ENCODE results near the gene FLVCR2. TPM values are rescaled to one million over a fixed set of nuclear protein-coding genes. Genes with fewer than 3 reads are reported as not detected.

FLVCR2 gene
- total and polyA plus RNA-seq, 2 experiments from 2014 or later: 0.33 TPM; not detected in 1

GRCh38 chr14:75559045-75559444 is 19.4 kb upstream of the FLVCR2 start:
- Histone ChIP-seq H3F3A (ENCODE audit: insufficient read depth) (peaks cover 5% of the 10 kb centered on the region; the same call in 1 of the 2 replicates), H3K4me1 (ENCODE audit: insufficient read depth) (peaks cover 6% of the 10 kb centered on the region; the same call in 1 of the 2 replicates), H3K36me3 (ENCODE audit: low read depth) (no peaks in the 10 kb centered on the region), H3K9me3 (ENCODE audit: low read depth) (no peaks in the 10 kb centered on the region), H3K9me2 (ENCODE audit: insufficient read depth) (no peaks in the 10 kb centered on the region), H3K4me3 (no peak overlapping the region), H3K27me3 (replicated peaks; ENCODE audit: insufficient read depth) (peaks cover 11% of the 10 kb centered on the region), H3K9ac (no peak overlapping the region), H2AFZ (no peak overlapping the region), H3K4me2 (ENCODE audit: unreplicated experiment) (no peak overlapping the region), H4K20me1 (ENCODE audit: insufficient read depth) (no peaks in the 10 kb centered on the region), H3K79me2 (ENCODE audit: insufficient read depth) (no peaks in the 10 kb centered on the region), H3K27ac (no peak overlapping the region)
- 75 to 78% methylated on average over 4 to 6 of the region's 6 CpGs for WGBS, 2 experiments (ENCODE audit: low coverage in 1 of 2, low lambda C conversion rate in 2 of 2, missing lambda C conversion rate in 2 of 2)
- in situ Hi-C loops (cut with MboI): no loop called here
- no peak for DNase-seq
- TF ChIP-seq EZH2 (IDR thresholded peaks at IDR 0.05; ENCODE audit: insufficient read depth, poor library complexity, severe bottlenecking) (no peak), EZH2phosphoT487 (IDR thresholded peaks at IDR 0.05; ENCODE audit: insufficient read depth, low read depth) (no peak)

GRCh38 chr14:75559451-75560222 is 18.8 kb upstream of the FLVCR2 start:
- Histone ChIP-seq H3K4me1 (ENCODE audit: insufficient read depth) (peaks cover 6% of the 10 kb centered on the region; the same call in 1 of the 2 replicates), H4K20me1 (ENCODE audit: insufficient read depth) (no peaks in the 10 kb centered on the region), H3K79me2 (ENCODE audit: insufficient read depth) (no peaks in the 10 kb centered on the region), H3K4me3 (no peak overlapping the region), H2AFZ (no peak overlapping the region), H3K27me3 (replicated peaks; ENCODE audit: insufficient read depth) (peaks cover 14% of the 10 kb centered on the region), H3K36me3 (ENCODE audit: low read depth) (no peaks in the 10 kb centered on the region), H3K4me2 (ENCODE audit: unreplicated experiment) (no peak overlapping the region), H3K9me2 (ENCODE audit: insufficient read depth) (no peaks in the 10 kb centered on the region), H3K9me3 (ENCODE audit: low read depth) (no peaks in the 10 kb centered on the region), H3K27ac (no peak overlapping the region), H3F3A (ENCODE audit: insufficient read depth) (peaks cover 5% of the 10 kb centered on the region; the same call in 1 of the 2 replicates), H3K9ac (no peak overlapping the region)
- 77 to 80% methylated on average over 6 of the region's 6 CpGs for WGBS, 2 experiments (ENCODE audit: low coverage in 1 of 2, low lambda C conversion rate in 2 of 2, missing lambda C conversion rate in 2 of 2)
- TF ChIP-seq EZH2 (IDR thresholded peaks at IDR 0.05; ENCODE audit: insufficient read depth, poor library complexity, severe bottlenecking) (no peak), EZH2phosphoT487 (IDR thresholded peaks at IDR 0.05; ENCODE audit: insufficient read depth, low read depth) (no peak)
- in situ Hi-C loops (cut with MboI): no loop called here
- DNase-seq: peak; percentile 75

GRCh38 chr14:75561013-75561432 is 17.4 kb upstream of the FLVCR2 start:
- no peaks in the 10 kb centered on the region for H3K9me2 ChIP-seq (ENCODE audit: insufficient read depth)
- H3K4me3 ChIP-seq: no peak overlapping the region
- H3K79me2 ChIP-seq (ENCODE audit: insufficient read depth): no peaks in the 10 kb centered on the region
- no peak overlapping the region for H3K9ac ChIP-seq
- TF ChIP-seq EZH2 (IDR thresholded peaks at IDR 0.05; ENCODE audit: insufficient read depth, poor library complexity, severe bottlenecking) (no peak), EZH2phosphoT487 (IDR thresholded peaks at IDR 0.05; ENCODE audit: insufficient read depth, low read depth) (no peak)
- peaks cover 14% of the 10 kb centered on the region for H3K27me3 ChIP-seq (replicated peaks; ENCODE audit: insufficient read depth)
- H3K36me3 ChIP-seq (ENCODE audit: low read depth): no peaks in the 10 kb centered on the region
- DNase-seq: peak; percentile 80
- no peaks in the 10 kb centered on the region for H3K9me3 ChIP-seq (ENCODE audit: low read depth)
- H2AFZ ChIP-seq: no peak overlapping the region
- in situ Hi-C loops (cut with MboI): no loop called here
- H3K27ac ChIP-seq: no peak overlapping the region
- H3F3A ChIP-seq (ENCODE audit: insufficient read depth): peaks cover 5% of the 10 kb centered on the region; the same call in 1 of the 2 replicates
- 0 out of 2 replicates have a peak, but pooled peaks cover 6% of the 10 kb centered on the region for H3K4me1 ChIP-seq (ENCODE audit: insufficient read depth)
- H4K20me1 ChIP-seq (ENCODE audit: insufficient read depth): no peaks in the 10 kb centered on the region
- 1 to 3% methylated on average over 6 of the region's 6 CpGs for WGBS, 2 experiments (ENCODE audit: low coverage in 1 of 2, low lambda C conversion rate in 2 of 2, missing lambda C conversion rate in 2 of 2)
- H3K4me2 ChIP-seq (ENCODE audit: unreplicated experiment): no peak overlapping the region

- Histone ChIP-seq H3K79me2 (ENCODE audit: insufficient read depth) (no peaks in the 10 kb centered on the region), H3K4me2 (ENCODE audit: unreplicated experiment) (no peak overlapping the region), H3K36me3 (ENCODE audit: low read depth) (no peaks in the 10 kb centered on the region), H3K9me3 (ENCODE audit: low read depth) (no peaks in the 10 kb centered on the region), H2AFZ (no peak overlapping the region), H4K20me1 (ENCODE audit: insufficient read depth) (no peaks in the 10 kb centered on the region), H3F3A (ENCODE audit: insufficient read depth) (peaks cover 5% of the 10 kb centered on the region; the same call in 1 of the 2 replicates), H3K27me3 (replicated peaks; ENCODE audit: insufficient read depth) (peaks cover 18% of the 10 kb centered on the region), H3K4me3 (no peak overlapping the region), H3K9me2 (ENCODE audit: insufficient read depth) (no peaks in the 10 kb centered on the region), H3K9ac (no peak overlapping the region), H3K4me1 (ENCODE audit: insufficient read depth) (0 out of 2 replicates have a peak, but pooled peaks cover 6% of the 10 kb centered on the region), H3K27ac (no peak overlapping the region)
- DNase-seq: peak; percentile 31
- 29 to 31% methylated on average over 7 of the region's 7 CpGs for WGBS, 2 experiments (ENCODE audit: low coverage in 1 of 2, low lambda C conversion rate in 2 of 2, missing lambda C conversion rate in 2 of 2)
- in situ Hi-C loops (cut with MboI): no loop called here
- TF ChIP-seq EZH2phosphoT487 (IDR thresholded peaks at IDR 0.05; ENCODE audit: insufficient read depth, low read depth) (no peak), EZH2 (IDR thresholded peaks at IDR 0.05; ENCODE audit: insufficient read depth, poor library complexity, severe bottlenecking) (no peak)
Observed at GRCh38 chr14:75562089-75562488, 16.3 kb upstream of the FLVCR2 start.

Data from GM23248 (cell line).